Spleen (tissue), 7 donors: ENCODE results near the gene EMC9.

Experiments
- CTCF ChIP-seq, 11 experiments: fragments of 200-600 bp in 7 of 11; fragments of 450-650 bp in 4 of 11; sonication (generic) in 4 of 11; IDR thresholded peaks in 8 of 11; conservative IDR thresholded peaks in 3 of 11; 1 replicate in 7 of 11; 2 replicates in 4 of 11; pipeline versions ENCODE4 v1.4.0 to v1.8.0; 2016 to 2021; ENCODE audit warnings: antibody characterized with exemption in 11 of 11, inconsistent platforms in 4 of 11, mild to moderate bottlenecking in 1 of 11
- POLR2AphosphoS5 ChIP-seq, 3 donors: sonication (generic); formaldehyde crosslinking; IDR thresholded peaks; one replicate each; pipeline ENCODE4 v1.5.1; 2017; ENCODE audit warnings: antibody characterized with exemption in 3 of 3
- donor health status: DM: no; HTN: no; CAD: no; lungs with moderate emphysema.
- donor health status: DM: no; HTN: no; CAD: no.
- donor health status: DM: no; HTN: no; CAD: no.

- TF ChIP-seq CTCF (IDR thresholded peaks at IDR 0.05 in 8 of 11, conservative IDR thresholded peaks at IDR 0.05 in 3 of 11) (no peak), POLR2AphosphoS5 (IDR thresholded peaks at IDR 0.05) (peak in 1 of 3 donors; percentile 51)
These were observed 40.1 kb upstream of the EMC9 start for GRCh38 chr14:24181371-24182077.
